Measurements from ENCODE around the gene LSM14A.
"Not testable (repeated sequence)": the region's sequence is repeated elsewhere in the genome, so short reads cannot be mapped to it uniquely, and the experiment has no call there.

Gene LSM14A

GRCh38 chr19:34171877-34172660, at the start of gene LSM14A:
Gene LSM14A, plus strand, starts transcription at chr19:34172504. Its CDS starts 139 bp downstream, at chr19:34172643.
- no peak for FAIRE-seq

- FAIRE-seq, result no peak
Observed at GRCh38 chr19:34124828-34125227, 47.5 kb upstream of the LSM14A start.

- no peak for FAIRE-seq
Observed at GRCh38 chr19:34126966-34127365, 45.3 kb upstream of the LSM14A start.

- no peak for FAIRE-seq
Observed at GRCh38 chr19:34127684-34128189, 44.6 kb upstream of the LSM14A start.

- FAIRE-seq, result no peak
Observed at GRCh38 chr19:34128558-34129250, 43.6 kb upstream of the LSM14A start.

- no peak for FAIRE-seq
Observed at GRCh38 chr19:34131100-34131499, 41.2 kb upstream of the LSM14A start.

GRCh38 chr19:34132145-34132544, 40.2 kb upstream of the LSM14A start:
- FAIRE-seq, result not testable (repeated sequence)

- not testable (repeated sequence) for FAIRE-seq
Observed at GRCh38 chr19:34132706-34133105, 39.6 kb upstream of the LSM14A start.

- no peak for FAIRE-seq
Observed at GRCh38 chr19:34134190-34135053, 37.9 kb upstream of the LSM14A start.

GRCh38 chr19:34135054-34135800, 37.1 kb upstream of the LSM14A start:
- no peak for FAIRE-seq

GRCh38 chr19:34135821-34136611, 36.3 kb upstream of the LSM14A start:
- no peak for FAIRE-seq

- FAIRE-seq, result no peak
Observed at GRCh38 chr19:34141025-34141424, 31.3 kb upstream of the LSM14A start.

GRCh38 chr19:34142440-34142839, 29.9 kb upstream of the LSM14A start:
- no peak for FAIRE-seq

- FAIRE-seq, result peak; percentile 97
Observed at GRCh38 chr19:34145741-34146202, 26.5 kb upstream of the LSM14A start.

- no peak for FAIRE-seq
Observed at GRCh38 chr19:34148658-34149185, 23.6 kb upstream of the LSM14A start.

- FAIRE-seq, result no peak
Observed at GRCh38 chr19:34149873-34150272, 22.4 kb upstream of the LSM14A start.

GRCh38 chr19:34150558-34150957, 21.7 kb upstream of the LSM14A start:
- no peak for FAIRE-seq

- FAIRE-seq, result no peak
Observed at GRCh38 chr19:34151439-34151838, 20.9 kb upstream of the LSM14A start.

GRCh38 chr19:34154401-34154800, 17.9 kb upstream of the LSM14A start:
- FAIRE-seq, result no peak

- FAIRE-seq, result no peak
Observed at GRCh38 chr19:34155686-34156085, 16.6 kb upstream of the LSM14A start.

- FAIRE-seq, result not testable (repeated sequence)
Observed at GRCh38 chr19:34158966-34159365, 13.3 kb upstream of the LSM14A start.
